Cortex of kidney (tissue), 1 donor: ENCODE results near the gene ADORA1.

Source experiments
- DNase-seq: peaks from one replicate; lab custom pipeline; 2025; lab: John Stamatoyannopoulos, UW

The ADORA1 gene

GRCh38 chr1:203095061-203095690 lies 32.4 kb upstream of the ADORA1 start:
- DNase-seq, result no peak

DNA sequence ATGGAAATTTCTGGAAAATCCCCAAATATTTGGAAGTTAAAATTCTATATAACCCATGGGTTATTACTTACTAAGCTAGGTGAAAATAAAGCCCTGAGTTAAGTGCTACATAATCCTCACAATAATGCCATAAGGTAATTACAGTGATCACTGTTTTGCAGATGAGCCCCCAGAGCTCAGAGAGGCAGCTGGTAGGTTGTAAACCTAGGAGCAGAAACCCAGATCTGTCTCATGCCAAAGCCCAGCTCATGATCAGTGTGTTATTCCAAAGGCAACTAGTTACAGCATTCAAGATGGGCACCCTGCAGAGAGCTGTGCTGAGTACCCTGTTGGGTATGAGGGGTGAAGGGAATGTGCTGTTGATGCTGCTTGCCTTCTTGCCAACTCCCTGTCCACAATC lies 31.0 kb upstream of the ADORA1 start:
- DNase-seq, result no peak

DNA sequence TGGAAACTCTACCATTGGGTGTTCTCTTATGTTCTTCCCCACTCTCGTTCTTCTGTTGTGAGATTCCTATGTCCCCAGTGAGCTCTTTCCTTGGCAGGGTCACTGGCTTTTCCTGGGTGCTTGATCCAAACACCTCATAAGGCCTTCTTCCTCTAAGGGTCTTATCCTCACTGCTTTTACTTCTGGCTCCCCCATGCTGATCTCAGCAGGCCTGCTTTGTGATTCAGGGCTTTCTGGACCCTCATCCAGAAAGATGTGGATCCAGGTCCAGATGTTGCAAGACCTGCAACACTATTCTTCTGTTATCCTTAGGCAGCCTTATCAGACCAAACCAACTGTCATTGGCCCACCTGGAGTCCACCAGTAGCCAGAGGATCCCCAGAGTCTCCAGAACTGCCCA lies 30.5 kb upstream of the ADORA1 start:
- DNase-seq, result no peak

DNA sequence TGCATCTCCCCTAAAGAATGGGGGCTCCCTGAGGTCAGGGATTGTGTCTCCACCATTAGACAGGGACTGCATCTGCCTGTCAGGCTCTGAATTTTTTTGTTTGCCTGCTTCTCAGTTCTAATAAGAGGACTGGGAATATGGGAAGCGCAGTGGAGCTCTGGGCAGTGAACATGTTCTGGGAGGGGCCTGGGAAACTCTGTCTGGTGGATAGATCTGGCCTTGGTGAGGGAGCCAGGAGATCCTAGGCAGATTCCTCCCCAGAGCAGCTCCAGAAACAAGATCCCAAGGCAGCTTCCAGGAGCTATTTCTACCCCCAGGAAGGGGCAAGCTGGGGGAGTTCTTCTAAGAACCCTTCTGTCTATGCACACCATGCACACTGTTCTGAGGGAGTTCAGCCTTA lies 29.1 kb upstream of the ADORA1 start:
- DNase-seq, result no peak

DNA sequence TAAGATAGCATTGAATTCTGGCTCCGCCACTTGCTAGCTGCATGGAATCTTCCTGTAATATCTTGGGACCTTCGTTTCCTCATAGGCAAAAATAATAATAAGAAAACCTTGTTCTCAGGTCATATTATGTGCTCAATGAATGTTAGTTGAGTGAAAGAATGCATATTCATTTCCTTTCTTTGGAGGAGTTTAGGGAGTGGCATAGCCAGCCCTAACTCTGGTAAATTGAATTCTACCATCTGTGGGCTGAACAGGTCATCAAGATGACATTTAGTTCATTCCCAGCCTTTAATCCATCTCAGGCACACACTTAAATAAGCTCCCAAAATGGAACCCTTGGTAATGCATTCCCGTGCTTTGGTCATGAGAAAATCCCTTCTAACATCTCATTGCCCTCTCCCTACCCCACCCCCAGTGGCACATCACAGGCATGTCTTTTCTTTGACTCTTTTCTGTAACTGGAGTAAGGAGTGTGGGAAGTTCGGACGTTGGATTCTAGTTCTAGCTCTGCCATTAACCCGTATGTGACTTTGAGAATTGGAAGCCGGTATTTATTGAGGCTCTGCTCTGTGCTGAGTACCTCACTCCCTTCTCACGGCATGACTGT lies 28.5 kb upstream of the ADORA1 start:
- no peak for DNase-seq

GRCh38 chr1:203099805-203100515 lies 27.6 kb upstream of the ADORA1 start:
- DNase-seq, result no peak

DNA sequence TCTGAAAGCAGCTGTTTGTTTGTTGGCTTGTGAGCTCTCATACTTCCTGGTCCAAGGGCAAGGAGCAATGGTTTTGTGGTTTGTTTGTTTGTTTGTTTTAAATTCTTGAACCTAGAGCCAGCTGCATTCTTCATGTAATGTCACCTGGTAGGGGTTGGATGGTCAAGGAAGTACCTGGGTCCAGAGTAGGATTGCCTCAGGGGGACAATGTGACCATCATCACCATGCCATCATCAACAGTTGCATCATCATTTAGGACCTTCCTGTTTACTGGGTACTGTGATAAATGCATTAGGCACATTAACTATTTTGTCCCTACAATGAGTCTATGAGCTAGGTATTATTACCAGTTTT lies 27.0 kb upstream of the ADORA1 start:
- DNase-seq, result no peak

GRCh38 chr1:203101813-203102634 lies 25.5 kb upstream of the ADORA1 start:
- no peak for DNase-seq

GRCh38 chr1:203103216-203103615 lies 24.3 kb upstream of the ADORA1 start:
- DNase-seq, result no peak

DNA sequence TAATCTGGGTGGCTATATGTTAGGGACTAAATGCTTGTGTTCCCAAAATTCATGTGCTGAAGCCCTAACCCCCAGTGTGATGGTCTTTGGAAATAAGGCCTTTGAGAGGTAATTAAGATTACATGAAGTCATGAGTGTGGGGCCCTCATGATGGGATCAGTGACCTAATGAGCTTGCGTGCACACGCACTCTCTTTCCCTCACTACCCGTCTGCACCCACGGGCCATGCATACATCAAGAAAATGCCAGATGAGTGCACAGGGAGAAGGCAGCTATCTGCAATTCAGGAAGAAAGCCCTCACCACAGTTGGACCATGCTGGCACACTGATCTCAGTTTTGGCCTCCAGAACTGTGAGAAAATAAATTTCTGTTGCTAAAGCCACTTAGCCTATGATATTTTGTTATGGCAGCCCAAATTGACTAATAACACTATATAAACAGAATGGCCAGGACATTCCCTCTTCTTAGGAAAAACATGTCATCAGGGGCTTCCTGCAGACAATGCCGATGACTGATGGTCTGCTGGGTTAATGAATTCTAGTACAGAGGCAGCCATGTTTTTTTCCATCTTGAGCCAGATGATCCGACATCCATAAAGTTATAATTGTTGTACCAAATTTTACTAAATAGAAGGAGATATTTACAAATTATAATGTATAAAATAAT lies 23.6 kb upstream of the ADORA1 start:
- no peak for DNase-seq

DNA sequence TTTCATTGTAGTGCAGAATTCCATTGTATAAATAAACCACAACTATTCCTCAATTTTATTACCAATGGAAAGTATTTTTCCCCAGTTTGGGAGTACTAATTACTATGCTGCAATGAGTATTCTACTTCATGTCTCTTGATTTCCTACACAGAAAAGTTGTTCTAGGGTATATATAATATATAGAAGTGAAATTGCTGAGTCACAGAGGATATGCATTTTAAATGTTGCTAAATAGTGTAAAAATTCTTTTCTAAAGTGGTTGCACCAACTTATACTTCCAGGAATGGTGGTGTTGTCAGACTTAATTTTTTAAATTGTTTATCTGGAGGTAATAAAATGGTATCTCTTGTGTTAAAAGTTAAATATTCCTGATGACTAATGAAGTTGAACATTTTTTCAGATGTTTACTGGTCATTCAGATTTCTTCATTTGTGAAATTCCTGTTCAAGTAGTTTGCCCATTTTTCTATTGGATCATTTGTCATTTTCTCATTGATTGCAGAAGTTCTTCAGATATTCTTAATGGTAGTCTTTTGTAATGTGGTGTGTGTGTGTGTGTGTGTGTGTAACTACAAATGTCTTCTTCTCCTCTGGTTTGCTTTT lies 22.6 kb upstream of the ADORA1 start:
- no peak for DNase-seq

DNA sequence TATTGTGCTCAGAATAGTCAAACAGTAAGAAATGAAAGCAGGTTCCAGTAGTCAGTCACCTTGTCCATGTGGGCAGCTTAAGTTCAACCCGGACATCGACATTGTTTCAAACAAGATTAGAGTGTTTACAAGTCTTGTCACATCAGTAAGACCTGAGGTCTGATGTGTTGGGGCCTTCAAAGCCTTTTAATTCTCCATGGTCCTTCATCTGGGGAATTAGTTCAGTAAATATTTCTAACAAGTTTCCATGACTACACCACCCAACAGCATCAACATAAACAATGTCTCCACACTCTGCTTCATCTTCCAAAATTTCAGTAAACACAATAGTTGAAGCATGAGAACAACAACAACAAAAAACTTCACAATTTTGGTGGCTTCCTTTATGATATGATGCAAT lies 15.1 kb upstream of the ADORA1 start:
- DNase-seq, result no peak

GRCh38 chr1:203113308-203113707 lies 14.2 kb upstream of the ADORA1 start:
- DNase-seq, result no peak

GRCh38 chr1:203114202-203114601 lies 13.3 kb upstream of the ADORA1 start:
- no peak for DNase-seq

- no peak for DNase-seq
Measured at GRCh38 chr1:203116091-203116820, 11.3 kb upstream of the ADORA1 start.

GRCh38 chr1:203117611-203118575 lies 9.6 kb upstream of the ADORA1 start:
- no peak for DNase-seq

DNA sequence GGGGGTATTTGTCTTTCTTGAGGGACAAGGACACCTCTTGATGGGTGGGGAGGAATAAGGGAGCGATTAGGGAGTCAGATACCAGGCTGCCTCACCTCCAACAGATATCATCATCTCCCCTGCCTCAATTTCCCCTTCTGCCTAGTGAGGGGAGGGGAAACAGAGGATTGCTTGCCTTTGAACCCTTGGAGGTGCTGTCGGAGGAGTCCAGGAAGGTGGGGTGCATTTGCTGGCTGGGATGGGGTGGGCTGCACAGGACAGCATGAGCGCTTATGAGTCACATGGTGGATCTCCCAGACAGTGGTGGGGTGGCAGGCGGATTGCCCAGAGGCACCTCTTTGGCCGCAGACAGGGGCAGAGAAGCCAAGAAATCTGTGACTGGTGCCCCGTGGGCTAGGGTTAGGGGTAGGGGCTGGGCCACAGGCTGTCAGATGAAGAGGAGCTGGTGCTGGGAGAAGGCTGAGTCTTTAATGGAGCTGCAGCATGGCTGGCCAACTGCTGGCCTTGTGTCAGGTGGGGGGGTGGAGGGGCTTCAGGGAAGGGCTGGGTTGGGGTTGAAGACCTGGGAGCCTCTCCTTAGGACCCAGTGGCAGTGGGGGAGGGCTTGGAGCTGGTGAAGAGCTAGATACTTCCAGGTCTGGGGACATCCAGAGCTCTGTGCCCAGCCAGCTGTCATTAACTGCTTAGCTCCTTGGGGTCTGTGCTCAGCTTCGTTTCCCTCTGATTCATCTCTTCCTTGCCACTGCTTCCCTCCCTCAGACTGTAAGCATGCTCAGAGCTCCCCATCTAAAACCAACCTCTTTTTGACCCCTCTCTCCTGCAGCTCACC lies 7.0 kb upstream of the ADORA1 start:
- DNase-seq, result no peak

GRCh38 chr1:203121186-203122015 lies 6.1 kb upstream of the ADORA1 start:
- no peak for DNase-seq
